ENCODE measurements around the gene TUT4.

The TUT4 gene

GRCh38 chr1:52400131-52400530 is 152.8 kb downstream of the TUT4 start:
- no peak for DNase-seq

- no peak for DNase-seq
These were observed 153.3 kb downstream of the TUT4 start for GRCh38 chr1:52399629-52400028.

GRCh38 chr1:52393174-52393573 is 159.7 kb downstream of the TUT4 start:
- DNase-seq = no peak

GRCh38 chr1:52386458-52386857 is 166.4 kb downstream of the TUT4 start:
- no peak for DNase-seq

- DNase-seq = no peak
These were observed 167.5 kb downstream of the TUT4 start for GRCh38 chr1:52385376-52385775.
